Activated CD4-positive, CD25-positive, alpha-beta regulatory T cell treated with anti-CD3 and anti-CD28 coated beads, Interleukin-2, amount 50 U/mL, for 72 hours (primary cell): ENCODE measurements around the gene ZNF24.

ENCODE experiments used
- DNase-seq: peaks from one replicate; pipeline ENCODE4 v3.0.0; 2021

ZNF24 gene

DNA sequence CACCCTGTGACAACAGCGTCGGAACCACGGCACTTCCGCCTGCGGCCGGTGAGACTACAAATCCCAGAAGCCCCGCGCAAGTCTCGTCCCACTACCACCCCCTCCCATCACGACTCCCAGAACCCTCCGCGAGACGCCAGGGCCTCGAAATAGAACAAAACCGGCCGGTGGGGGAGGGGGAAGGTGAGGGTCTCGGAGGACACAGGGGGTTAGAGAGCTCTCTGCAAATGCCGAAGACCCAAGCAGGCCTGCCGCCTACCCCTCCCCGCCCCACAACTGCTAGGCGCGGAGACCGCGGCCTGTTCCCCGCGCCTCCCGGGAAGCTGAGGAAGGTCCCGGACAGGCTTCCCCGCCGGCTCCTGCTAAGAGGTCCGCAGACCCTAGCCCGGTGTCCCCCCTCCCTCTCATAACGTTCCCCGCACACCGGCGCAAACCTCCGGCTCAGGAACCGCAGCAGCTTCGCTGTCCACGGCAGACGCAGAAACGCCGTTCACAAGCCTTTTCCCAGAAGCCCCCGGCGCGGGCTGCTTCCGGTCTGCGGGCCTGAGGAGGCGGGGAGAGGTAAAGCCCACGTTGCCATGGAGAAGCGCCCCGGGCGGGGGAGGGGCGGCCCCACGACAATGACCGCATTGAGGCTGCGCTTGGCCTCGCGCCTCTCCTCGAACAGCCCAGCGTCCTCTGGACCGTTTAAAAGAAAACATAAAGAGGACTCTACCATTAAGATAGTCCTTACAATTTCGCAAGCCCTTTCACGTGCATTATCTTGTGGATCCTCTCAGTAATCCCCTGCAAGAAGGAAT, at the start of gene ZNF24:
Gene ZNF24, minus strand, starts transcription at position 485 of the 800 bp plus-strand sequence. CDS start 3,770 bp downstream, outside the sequence.
- peak; percentile 95 for DNase-seq

DNA sequence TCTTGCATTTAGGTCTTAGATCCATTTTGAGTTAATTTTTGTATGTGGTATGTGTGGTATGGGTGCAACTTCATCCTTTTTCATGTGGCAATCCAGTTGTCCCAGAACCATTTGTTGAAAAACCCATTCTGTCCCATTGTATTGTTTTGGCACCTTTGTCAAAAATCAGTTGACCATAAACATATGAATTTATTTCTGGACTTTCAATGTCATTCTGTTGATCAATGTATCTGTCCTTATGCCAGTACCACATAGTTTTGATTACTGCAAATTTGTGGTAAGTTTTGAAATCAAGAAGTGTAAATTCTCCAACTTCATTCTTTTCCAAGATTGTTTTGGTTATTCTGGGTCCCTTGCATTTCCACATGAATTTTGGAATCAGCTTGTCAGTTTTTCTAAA, 49.5 kb upstream of the ZNF24 start:
- no peak for DNase-seq

DNA sequence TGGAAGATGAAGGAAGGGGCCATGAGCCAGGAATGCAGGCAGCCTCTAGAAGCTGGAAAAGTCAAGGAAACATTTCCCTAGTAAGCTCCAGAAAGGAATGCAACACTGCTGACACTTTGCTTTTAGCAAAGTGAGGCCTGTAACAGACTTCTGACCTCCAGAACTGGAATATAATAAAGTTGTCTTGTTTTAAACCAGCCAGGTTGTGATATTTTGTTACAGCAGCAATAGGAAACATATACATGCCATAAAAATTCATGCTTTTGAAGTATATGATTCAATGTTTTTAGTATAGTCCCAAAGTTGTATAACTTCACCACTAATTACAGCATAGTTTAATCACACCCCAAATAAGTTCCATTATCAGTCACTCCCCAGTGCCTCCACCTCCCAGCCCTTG, 48.2 kb upstream of the ZNF24 start:
- DNase-seq = no peak

DNA sequence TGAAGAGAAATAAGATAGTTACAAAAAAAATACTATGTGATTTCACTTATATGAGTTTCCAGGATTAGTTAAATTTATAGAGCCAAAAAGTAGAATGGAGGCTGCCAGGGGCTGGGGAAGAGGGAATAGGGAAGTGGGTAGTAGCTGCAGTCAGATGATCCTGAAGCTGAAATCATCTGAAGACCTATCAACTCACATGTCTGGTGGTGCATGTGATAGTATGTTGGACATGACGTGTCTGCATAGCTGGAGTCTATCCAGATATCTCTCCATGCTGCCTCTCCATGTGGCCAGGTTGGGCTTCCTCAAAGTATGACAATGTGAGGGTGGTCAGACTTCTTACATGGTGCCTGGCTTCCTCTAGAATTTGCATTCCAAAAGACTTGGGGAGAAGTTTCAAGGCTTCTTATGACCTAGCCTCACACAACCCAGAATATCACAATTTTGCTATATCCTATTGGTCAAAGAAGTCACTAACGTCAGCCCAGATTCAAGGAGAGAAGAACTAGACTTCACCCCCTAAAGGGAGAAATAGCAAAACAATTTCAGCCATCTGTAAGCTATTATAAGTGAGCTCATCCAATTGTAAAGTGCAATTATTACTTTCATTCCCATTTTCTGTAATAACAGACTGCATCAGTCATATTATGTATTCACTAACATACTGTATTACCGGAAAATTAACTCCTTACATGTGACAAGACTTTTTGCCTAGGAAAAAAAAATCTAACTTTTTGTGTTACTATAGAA, 46.9 kb upstream of the ZNF24 start:
- DNase-seq = no peak

DNA sequence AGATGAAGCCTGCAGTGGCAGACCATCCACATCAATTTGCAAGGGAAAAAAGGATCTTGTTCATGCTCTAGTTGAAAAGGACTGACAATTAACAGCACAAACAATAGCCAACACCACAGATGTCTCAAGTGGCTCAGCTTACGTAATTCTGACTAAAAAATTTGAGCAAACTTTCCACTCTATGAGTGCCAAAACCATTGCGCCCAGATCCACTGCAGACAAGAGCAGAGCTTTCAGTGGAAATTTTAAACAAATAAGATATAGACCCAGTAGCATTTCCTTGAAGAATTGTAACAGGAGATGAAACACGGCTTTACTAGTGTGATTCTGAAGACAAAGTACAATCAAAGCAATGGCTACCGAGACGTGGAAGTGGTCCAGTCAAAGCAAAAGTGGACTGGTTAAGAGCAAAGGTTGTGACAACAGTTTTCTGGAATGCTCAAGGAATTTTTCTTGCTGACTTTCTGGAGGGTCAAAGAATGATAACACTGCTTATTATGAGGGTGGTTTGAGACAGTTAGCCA, 44.9 kb upstream of the ZNF24 start:
- DNase-seq = no peak

DNA sequence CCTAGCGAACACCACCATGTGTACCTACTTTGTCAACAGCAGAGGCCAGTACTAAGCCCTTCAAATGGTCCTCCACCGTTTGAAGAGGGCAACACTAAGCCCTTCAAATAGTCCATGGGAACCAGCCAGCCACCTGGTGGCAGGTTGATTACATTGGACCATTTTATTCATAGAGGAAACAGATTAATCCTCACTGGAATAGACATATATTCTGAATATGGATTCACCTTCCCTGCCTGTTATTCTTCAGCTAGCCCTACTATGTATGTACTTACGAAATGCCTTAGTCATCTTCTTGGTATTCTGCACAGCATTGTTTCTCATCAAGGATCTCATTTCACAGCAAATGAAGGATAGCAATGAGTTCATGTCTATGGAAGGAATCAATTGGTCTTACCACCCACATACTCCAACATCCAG, 42.9 kb upstream of the ZNF24 start:
- no peak for DNase-seq

DNA sequence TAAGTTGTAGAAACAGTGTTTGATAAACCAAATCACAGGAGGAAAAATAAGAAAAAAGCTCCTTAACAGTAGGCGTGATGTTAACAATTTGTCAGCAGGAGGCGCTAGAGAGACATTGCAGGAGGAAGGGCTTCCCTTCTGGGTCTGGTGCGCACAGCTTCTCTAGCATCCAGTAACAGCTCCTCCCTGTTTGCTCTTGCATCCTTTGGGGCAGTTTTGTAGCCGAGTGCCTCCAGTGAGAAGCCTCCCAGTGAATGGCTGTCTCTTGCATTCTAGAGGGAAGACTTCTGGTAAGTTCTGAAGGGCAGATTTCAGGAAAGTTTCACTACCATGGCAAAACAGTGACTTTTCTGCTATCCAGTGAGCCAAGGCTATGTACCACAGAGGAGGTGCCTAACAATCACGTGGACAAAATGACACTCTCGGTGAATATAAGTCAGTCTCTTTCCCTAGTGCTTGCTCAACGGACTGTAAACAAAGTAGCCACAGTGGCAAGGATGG, 42.4 kb upstream of the ZNF24 start:
- DNase-seq = peak; percentile 43

DNA sequence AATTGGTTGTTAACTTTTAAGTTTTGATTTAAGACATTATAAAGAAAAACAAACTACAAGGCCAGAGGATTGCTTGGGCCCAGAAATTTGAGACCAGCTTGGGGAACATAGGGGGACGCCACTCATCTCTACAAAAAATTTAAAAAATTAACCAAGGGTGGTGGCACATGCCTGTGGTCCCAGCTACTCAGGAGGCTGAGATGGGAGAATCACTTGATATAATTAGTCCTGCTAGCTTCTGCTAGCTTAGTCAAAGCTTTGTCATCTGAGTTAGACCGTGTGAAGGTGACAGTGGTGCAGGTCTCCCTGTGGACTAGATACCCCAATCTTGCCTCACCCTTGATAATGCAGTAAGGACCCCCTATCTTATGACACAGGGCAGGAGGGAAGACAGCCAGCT, 38.9 kb upstream of the ZNF24 start:
- DNase-seq = no peak

DNA sequence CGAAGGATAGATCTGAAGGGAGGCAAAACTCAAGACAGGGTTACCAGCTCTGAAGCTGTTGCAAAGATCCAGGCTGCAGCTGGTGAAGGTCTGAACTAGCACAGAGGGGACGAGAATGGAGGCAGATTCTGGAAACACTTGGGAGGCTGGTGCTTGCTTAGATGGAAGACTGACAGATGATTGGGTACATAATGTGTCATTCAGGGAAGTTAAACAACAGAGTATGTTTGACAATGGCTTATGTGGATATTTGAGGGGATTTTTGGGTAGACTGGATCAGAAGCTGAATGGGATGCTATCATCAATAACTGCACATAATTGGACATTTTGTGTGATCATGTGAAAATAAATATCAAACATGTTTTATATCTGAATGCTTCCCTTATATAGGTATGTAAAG, 35.2 kb upstream of the ZNF24 start:
- DNase-seq = no peak

DNA sequence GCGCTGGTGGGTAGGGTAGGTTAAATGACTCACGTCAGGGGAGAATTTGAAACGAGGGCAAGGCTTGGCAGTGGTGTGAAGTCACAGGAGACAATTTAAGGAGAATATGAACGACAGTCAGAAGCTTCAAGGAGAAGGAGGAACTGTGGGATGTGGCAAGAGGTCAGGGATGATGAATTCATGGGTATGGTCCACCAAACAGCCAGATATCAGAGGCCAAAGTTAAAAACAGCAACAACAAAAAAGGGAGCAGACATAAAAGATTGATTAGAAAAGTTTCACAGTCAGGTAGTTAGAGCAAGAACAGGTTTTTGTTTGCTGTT, 34.3 kb upstream of the ZNF24 start:
- no peak for DNase-seq

DNA sequence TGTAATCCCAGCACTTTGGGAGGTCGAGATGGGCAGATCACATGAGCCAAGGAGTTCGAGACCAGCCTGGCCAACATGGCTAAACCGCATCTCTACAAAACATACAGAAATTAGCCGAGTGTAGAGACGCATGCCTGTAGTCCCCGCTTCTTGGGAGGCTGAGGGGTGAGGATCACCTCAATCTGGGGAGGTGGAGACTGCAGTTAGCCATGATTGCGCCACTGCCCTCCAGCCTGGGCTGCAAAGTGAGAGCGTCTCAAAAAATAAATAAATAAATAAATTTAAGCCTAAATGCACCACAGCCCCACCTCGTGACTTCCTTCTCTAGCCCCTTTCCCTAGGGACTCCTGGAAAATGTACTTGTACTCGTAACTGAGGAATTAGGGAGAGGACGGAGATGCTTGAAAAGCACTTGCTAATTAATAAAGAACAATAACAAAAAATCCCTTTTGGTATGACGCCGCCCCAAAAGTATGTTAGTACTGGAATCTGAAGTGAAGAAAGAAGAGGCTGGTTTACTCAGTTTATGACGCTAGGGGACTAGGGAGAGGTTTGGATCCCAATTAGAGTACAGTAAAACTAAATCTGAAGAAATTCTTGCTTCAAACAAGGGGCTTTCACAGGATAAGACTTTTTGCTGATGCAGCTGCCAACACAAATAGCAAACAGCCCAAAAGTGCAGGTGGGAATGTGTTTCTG, 33.8 kb upstream of the ZNF24 start:
- DNase-seq = no peak

DNA sequence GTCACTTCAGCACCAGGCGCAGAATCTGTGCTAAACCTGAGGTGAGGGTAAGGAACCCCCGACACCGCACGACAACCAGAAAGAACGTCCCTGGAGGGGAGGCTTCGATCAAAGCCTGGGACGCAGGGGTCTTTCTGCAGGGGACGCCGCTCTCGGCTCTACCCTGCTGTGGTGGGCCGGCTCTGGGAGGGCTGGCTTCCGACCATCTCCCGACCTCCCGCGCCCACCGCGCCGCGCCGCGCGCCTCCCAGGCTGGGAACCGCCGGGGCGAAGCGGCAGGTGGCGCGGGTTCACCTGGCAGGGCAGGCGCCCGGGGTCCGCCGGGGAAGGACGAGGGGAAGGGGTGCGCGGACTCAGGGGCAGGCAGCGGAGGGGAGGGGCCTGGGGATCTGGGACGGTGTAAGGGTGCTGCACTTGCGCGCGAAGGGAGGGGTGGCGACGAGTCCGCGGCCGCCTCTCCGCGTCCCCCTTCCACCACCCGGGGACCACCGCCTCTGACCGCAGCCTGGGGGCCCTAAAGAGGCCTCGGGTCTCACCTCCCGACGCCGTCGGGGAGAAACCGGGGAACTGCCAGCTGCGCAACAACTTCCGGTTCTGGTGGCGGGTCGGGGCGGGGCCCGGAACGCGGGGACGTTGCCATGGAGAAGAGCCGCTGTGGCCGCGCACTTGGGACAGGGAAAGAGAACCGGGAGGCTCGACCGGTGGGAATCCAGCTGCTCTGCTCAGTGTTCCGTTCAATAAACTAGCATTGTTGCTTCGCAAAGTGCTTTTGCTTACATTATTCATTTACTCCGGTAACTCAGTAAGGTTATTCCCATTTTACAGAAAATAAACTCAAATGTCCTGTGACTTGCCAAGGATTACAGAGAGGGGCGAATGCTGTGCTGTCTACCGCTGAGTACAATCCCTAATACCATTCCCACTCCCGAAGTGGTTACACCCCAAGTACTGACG, 32.8 kb upstream of the ZNF24 start, which contains the start of gene ZNF396:
Gene ZNF396, minus strand, starts transcription at position 596 of the 954 bp plus-strand sequence. CDS start 3,045 bp downstream, outside the sequence.
- peak; percentile 80 for DNase-seq

DNA sequence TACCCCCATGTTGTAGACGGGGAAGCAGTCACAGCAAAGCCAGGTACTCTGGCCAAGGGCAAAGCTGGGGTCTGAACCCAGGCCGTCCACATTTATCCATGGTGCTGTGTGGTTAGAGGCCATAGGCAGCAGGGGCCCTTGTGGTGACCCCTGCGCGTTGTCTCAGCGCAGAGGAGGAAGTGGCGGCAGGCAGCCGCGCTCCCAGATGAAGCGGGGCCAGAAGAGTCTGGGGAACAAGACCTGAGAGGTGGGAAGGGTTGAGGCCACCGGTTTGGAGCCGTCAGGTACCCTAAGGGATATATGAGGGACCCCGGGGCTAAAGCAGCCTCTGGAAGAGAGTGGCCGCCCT, 32.1 kb upstream of the ZNF24 start:
- DNase-seq = peak; percentile 35

DNA sequence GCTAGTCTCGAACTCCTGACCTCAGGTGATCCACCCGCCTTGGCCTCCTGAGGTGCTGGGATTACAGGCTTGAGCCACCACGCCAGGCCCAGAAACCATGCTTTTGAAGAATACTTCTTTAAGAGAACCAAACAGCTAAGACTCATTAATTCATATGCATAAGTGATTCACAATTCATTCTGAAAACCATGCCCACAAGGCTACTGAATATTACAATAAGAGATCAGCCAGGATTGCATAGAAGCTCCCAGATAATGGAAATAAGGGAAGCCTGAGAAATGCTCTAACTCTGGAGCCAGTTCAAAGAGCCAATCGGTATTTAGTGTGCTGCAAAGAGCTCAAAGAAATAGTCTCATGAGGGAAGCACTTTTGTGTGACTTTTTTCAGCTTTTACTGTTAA, 30.5 kb upstream of the ZNF24 start:
- DNase-seq = no peak

DNA sequence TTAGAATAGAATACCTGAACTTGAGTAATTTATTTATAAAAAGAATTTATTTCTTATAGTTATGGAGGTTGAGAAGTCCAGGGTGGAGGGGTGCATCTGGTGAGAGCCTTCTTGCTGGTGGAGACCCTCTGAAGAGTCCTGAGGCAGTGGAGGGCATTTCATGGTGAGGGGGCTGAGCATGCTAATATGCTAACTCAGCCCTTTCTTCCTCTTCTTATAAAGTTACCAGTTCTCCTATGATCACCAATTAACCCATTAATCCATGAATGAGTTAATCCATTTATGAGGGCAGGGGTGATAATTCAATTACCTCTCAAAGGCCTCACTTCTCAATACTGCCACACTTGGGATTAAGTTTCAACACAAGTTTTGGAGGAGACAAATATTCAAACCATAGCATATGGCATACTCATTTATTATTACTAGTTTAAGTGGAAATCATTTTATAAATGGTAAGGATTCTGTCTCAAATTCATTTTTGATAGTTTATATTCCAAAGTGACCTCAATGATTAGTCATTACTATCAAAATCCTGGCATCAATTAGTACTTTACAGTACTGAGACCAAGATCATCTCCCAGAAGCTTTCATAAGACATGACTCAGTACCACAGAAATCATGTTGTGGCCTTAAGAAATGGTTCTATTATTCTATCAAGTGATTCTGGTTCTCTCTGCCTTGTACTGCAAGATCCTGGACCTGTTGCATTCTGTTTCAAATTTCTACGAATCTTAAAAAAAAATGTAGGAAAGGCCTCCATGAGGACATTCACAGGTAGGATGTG, 27.4 kb upstream of the ZNF24 start:
- DNase-seq = no peak

DNA sequence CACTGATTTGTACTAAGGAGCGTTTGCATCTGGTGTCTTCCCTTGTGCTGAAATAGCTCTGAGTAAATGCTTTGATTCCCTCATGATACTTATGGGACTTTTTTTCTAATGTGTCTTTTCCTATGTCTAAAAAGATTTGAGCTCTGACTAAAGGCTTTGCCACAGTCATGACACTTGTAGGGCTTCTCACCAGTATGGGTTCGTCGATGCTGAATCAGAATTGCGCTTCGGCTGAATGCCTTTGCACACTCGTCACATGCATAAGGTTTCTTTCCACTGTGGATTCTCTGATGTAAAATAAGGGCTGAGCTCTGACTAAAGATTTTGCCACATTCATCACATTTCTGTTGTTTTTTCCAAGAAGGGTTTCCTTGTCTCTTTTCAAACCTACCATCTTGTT, 24.9 kb upstream of the ZNF24 start:
- no peak for DNase-seq

DNA sequence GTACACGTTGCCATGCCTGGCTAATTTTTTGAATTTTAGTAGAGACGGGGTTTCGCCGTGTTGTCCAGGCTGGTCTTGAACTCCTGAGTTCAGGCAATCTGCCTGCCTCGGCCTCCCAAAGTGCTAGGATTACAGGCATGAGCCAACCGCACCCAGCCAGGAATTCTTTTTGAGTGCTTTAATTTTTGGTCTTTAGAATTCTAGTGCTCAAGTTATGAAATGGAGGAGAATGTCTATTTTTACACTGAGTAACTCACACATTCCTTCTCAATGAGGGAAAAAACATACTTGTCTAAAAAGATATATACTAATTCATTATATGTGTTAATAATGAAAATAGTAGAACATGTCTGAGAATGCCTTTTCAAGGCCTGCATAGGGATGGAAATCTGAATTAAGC, 24.4 kb upstream of the ZNF24 start:
- no peak for DNase-seq

DNA sequence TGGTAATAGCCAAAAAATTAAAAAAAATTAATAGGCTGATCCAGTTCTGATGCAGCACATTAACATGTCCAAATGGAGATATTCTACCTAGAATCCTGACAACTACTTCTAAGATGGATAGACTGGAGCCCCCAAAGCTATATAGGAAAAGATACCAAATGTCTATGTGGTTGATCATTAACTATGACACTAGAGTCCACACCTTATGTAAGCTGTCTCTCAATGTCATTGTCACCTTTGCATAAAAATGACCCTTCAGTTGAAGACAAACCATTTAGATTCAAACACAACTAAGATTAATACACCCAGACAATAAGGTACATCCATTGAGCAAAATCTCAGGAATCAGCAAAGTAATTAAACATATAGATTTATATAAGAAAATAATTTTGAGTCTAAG, 18.3 kb upstream of the ZNF24 start:
- DNase-seq = no peak

DNA sequence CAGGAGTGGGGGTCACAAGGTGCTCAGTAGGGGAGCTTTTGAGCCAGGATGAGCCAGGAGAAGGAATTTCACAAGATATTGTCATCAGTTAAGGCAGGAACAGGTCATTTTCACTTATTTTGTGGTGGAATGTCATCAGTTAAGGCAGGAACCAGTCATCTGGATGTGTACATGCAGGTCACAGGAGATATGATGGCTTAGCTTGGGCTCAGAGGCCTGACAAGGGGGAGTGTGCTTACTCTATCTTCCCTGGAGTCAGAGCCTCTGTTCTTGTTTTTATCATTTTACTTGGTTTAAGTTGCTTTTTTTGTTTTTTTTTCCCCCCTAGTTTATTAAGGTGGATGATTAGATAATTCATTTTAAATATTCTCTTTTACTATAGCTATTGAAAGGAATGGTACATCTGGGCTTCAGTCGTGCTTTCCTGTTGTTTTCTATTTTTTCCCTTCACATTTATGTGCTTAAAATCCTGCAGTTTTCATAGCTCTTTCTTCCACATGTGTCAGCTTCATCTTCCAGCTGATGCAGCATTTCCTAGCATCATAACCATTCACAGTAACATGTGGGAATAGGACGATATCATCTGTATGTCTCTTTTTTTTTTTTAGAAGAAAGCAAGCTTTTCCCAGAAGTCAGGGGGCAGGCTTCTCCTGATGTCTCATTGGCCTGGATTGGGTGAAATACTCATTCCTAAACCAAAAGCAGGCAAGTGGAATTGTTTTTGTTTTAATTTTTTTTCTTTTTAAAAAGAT, 17.5 kb upstream of the ZNF24 start:
- no peak for DNase-seq

DNA sequence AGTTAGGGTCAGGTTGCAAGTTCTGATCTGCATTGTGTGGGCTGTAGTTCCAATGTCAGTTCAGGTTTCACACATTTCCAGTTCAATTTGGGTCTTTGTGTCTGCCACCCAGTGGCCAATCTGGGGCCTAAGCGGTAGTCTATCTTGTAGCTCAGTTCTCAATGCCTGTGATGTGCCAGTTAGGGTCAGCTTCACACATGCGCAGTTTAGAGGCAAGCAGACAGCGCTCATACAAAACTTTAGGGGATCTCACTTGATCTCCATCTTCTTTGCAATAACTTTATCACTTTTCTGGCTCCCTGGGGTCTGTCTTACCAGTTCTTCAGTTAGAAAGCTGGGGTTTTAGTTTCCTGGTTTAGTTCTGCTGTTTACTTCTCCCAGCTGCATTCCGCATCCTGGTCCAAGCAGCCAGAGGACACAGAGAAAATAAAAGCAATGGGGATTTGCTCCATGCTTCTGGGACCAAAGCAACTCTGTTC, 11.0 kb upstream of the ZNF24 start:
- DNase-seq = no peak
